GM21367 (cell line): ENCODE data around the gene MUS81.
"Not testable (repeated sequence)": the region's sequence is repeated elsewhere in the genome, so short reads cannot be mapped to it uniquely, and the experiment has no call there.

ENCODE experiments used
- ATAC-seq: cut with Tn5 transposase; IDR thresholded peaks from one replicate; pipeline ENCODE4 v1.9.1; 2021; ENCODE audit not compliant: unreplicated experiment

The MUS81 gene

DNA sequence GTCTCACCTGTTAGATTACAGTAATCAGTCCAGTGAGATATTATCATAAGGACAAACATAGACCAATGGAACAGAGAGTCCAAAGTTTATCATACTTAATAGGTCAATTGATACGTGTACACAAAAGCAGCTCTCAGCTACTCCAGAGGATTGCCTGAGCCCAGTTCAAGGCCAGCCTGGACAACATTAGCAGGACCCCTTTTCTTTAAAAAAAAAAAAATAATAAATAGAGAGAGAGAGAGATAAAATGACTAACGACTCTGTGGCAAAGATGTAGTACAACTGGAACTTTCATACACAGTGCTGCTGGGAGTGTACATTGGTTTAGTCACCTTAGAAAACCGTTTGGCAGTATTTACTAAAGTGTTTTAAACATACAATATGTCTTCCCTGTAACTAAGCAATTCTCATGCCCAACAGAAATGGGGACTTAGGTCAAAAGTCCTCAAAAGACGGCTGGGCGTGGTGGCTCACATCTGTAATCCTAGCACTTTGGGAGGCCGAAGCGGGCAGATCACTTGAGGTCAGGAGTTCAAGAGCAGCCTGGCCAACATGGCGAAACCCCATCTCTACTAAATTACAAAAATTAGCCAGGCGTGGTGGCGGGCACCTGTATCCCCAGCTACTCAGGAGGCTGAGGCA, 15.9 kb upstream of the MUS81 start:
- ATAC-seq = no peak

DNA sequence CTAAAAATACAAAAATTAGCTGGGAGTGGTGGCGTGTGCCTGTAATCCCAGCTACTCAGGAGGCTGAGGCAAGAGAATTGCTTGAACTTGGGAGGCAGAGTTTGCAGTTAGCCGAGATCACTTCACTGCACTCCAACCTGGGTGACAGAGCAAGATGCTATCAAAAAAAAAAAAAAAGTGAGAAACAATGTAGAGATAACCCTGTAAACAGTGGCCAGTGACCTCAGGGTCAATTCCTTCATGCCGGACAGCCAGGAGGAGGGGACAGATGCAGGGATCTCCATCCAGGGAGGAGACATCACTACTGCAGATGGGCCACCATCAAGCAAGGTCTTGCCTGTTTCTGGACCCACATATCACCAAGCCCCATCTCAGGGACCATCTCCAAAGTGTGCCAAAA, 12.5 kb upstream of the MUS81 start:
- no peak for ATAC-seq

DNA sequence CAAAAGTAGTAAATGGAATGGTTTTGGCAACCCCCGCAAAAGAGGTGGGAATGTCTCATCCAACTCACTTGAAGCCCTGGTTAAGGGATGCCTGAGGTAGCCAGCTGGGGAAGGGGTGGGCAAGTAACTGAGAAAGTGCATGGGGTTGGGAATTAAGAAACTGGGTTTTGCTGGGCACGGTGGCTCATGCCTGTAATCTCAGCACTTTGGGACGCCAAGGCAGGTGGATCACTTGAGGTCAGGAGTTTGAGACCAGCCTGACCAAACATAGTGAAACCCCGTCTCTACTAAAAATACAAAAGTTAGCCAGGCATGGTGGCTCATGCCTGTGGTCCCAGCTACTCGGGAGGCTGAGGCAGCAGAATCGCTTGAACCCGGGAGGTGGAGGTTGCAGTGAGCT, 11.5 kb upstream of the MUS81 start:
- ATAC-seq = not testable (repeated sequence)

DNA sequence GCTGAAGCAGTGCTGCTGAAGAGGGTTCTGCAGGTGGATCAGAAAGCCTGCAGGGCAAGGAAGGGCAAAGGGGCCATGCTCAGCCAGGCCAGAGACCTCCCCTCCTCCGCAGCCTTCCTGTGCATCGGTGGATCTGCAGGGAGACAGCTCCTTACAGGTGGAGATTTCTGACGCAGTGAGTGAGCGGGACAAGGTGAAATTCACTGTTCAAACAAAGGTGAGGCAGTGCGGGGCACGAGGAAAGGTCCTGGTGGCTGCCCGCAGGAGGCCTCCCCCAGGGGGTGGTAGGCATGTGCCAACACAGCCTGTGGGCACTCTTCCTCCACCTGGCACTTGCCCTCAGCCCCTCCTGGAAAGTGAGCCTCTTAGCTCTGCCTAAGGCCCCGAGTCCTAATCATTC, 10.9 kb upstream of the MUS81 start:
- ATAC-seq = no peak

DNA sequence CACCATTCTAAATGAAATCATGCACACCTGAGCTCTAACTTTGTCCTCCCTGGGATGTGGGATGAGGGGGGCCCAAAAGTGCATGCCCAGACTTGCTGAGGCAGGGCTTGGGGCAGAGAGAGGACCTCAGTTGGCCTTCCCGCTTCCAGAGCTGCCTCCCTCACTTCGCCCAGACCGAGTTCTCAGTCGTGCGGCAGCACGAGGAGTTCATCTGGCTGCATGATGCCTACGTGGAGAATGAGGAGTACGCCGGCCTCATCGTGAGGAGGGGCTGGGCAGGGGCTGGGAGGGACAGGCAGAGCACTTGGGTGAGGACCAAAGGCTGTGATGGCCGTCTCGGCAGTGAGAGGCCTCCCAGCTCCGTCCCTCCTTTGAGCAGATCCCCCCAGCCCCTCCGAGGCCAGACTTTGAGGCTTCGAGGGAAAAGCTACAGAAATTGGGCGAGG, 10.4 kb upstream of the MUS81 start:
- ATAC-seq = no peak

DNA sequence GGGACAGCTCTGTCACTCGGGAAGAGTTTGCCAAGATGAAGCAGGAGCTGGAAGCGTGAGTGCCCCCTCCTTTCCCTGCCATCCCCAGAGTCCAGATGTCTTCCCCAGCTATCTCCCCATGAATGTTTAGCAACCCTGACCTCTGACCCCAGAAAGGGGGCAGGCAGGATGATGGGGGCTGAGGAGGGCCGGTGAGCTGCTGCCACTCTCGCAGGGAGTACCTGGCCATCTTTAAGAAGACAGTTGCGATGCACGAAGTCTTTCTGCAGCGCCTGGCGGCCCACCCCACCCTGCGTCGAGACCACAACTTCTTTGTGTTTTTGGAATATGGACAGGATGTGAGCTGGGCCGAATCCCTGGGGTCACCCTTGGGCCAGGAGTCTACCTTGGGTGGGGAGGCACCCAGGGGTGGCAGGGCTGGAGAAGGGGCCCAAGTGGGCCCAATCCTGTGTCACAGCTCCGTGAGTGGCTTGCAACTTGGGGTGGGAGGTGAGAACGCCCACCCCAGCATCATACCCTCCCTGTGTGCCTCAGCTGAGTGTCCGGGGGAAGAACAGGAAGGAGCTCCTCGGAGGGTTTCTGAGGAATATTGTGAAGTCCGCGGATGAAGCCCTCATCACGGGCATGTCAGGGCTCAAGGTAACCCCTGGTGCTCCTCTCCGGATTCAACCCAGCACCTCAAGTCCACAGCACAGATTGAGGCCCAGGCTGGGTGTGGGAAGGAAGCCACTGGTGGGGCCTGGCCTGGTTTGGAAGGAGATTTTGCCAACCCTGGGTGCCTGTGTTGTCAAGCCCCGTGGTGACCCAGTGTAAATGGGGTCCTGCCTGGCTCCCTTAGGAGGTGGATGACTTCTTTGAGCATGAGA, 9.8 kb upstream of the MUS81 start:
- no peak for ATAC-seq

DNA sequence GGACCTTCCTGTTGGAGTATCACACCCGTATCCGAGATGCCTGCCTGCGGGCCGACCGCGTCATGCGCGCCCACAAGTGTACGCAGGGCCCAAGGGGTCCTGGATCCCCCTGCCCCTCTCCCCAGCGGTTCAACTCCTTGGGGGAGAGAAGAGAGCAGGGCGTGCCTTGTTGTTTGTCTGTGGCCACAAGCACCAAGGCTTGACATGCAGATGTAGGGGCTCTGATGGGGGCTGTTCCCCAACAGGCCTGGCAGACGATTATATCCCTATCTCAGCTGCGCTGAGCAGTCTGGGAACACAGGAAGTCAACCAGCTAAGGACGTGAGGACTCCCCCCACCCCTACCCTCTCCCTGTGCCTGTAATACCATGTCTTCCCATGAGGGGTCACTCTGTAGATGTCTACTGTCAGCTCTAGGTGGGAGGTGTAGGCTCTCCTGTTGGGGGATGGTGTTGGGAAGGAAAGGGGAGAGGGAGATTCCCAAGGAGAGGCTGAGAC, 9.1 kb upstream of the MUS81 start:
- ATAC-seq = no peak

DNA sequence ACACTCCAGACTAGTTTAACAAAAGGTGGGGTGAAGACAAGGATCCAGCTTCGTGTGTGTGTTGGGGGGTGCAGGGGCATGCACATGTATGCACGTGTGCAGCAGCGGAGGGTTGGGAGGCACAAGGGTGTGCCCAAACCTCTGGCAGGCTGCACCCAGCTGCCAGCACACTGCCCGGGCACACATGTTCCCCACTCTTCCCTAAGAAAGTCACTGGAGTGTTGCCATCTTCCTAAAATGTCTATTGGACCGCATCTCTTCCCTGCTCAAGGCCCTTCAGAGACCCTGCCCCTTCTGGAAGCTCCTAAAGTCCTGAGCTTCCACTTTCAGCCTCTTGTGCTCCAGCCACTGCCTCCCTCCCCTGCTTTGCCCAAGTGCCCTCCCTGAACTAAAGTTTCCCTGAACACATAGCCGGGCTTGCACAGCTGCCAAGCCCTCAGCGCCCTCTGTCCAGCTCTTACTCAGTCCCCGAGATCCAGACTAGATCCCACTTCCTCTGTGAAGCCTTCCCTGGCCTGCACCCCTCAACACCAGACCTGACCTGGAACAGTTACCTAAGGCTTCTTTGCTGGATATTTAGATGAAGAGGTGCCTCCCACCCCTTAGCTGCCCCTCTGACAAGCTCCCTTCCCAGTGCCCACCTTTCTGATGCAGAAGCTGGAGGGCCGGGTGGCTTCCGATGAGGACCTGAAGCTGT, 8.3 kb upstream of the MUS81 start:
- ATAC-seq = no peak

DNA sequence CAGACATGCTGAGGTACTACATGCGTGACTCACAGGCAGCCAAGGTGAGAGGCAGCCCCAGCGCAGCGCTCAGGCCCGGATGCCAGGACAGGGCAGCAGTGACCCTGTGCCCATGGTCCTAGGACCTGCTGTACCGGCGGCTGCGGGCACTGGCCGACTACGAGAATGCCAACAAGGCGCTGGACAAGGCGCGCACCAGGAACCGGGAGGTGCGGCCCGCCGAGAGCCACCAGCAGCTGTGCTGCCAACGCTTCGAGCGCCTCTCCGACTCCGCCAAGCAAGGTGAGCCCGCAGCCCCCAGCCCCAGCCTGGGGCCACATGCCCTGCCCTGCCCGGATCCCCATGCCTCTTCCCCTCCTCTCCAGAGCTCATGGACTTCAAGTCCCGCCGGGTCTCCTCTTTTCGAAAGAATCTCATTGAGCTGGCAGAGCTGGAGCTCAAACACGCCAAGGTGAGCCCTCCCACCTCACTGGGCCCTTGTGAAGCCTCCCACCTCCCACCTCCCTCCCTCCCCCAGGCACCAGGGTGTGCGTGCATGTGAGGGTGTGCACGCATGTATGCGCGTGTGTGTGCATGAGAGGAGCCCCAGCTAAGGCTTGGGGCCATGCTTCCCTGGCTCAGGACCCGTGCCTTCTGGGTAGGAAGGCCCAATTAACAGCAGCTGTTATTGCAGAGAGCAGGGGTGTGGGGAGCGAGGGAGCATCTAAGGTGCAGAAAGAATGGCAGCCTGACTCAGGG, 7.6 kb upstream of the MUS81 start:
- ATAC-seq = no peak

DNA sequence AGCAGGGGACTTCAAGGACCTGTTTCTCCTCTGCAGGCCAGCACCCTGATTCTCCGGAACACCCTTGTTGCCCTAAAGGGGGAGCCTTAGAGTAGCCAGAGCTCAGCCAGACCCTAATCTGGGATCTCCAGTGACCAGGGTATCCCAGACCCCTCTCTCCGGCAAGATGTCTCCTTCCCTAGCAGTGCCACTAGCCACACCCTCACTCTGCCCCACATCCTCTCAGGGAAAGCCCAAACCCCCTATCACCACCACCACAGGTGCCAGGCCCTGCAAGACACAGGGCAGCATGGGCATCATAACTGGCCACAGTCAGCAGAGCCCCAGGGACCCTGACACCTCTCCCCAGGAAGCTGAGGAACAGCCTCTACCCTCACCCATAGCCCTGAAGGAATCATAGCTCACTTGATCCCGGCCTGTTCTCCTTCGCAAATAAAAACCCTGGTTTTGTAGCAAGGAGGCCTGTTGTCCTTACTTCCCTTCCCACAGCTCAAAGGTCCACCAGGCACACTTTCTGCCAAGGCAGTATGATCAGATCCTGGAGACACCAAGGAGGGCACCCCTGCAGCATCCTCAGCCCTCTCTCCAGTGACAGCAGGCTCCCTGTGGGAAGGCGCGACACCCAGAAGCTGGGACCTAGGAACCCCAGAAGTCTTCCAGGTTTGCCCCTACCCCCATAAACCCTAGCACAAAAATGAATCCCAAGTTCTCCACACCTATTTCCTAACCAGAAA, 6.8 kb upstream of the MUS81 start:
- no peak for ATAC-seq

DNA sequence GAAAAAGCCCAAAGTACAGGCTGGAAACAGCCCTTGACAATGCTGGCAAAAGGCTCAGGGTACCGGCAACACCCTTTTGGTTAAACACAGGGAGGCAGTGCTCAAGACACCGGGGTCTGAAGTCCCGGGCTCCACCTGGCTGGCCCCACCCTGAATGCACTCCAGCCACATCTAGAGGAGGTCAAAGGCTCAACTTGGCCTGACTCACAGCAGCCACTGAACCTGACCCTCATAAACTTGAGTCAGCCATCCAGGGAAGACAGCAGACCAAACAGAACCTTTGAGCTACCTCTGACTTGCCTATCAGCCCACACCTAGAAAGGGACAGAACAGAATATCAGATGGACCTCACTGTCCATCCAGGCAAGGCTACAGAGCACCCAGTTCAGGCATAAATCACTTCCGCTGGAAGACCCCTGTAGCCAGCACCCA, 6.1 kb upstream of the MUS81 start:
- no peak for ATAC-seq

DNA sequence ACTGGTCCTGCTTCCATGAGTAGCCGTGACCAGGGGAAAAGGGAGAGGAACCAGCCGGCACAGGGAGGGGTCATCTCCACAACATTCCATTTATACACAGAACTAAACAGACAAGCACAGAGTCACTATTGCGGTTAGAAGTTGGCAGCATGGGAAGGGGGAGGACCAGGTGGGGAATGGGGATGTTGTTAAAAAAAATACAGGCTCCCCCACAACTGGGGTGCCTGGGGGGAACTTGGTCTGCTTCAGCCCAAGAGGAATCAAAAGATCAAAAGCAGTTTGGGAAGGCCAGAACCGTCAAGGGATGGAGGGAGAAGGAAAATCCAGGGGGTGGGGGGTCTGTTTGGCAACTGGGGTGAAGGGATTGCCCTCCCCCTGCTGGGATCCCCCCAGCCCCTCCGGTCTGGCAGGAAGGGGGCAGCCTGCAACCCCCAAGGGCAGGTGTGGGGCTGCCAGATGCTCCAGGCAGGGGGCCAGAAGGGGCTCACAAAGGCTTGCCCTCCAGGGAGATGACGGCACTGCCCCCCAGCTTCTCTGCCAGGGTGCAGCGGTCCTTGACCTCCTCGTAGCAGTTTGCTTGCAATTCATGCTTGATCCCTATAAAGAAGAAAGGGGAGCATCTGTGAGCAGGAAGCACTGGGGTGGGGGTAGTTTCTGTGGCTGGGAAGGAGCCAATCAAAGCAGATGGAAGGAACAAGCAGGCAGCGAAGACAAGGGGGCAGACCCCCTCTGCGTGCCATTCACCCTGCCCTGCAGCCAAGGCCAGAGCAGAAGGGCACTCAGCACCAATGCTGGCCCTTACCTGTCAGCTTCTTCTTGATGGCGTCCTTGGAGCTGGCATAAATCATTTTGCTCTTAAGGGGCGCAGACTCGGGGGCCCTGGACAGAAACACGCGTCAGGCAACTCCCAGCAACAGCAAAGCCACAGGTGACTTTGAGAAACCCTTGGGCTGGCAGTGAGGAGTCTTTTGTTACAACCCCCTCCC, 5.1 kb upstream of the MUS81 start:
- no peak for ATAC-seq

DNA sequence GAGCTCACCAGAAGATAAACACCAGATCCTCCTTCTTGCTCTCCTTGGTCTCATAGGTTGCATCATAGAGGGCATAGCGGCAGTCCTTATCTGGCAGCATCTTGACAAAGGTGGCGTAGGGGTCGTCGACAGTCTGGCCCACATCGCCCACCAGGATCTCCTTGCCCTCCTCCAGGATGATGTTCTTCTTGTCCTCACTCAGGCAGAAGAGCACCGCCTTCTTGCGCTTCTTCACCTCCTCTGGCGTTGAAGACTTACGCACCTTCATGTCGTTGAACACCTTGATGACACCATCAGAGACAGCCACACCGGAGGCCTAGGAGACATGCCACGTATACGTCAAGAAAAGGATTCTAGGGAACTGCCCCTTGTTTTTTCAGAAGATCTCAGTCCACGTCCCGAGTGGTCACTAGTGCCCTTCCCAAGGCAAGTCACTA, 4.3 kb upstream of the MUS81 start:
- ATAC-seq = no peak

DNA sequence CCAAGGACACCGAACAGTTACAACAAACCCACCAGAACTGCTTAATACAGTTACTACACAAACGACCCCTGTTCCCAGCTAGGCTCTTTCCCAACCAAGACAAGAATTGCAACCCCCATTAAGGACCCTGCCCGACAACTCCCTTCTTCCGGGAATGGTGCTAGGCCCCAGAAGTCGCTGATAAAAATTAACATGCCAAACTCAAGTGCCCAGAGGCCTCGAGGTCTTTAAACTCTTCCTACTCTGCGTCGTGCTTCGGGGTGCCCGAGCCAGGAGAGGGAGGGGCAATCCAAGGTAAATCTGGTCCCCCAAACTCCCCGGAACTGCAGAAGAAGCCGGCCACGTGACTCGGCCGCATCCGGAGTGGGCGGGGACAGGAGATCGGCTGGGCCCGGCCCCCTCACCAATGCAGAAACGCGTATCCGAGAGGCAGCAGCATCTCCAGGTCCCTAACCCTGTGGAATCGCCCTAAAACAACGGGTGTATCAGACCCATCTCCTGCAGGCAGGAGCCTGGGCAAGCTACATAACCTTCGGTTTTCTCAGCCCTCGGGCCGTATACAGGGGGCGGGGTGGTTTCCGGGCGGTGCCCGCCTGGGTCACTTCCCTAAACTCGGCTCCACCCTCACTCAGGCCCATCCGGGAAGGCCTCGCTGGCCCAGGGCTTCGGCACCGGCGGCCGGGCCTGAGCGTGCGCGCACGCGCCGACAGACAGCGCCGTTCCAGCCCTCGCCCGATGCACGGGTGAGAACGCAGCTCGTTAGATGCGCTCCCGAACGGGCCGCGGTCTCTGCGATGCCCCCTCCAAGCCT, 3.3 kb upstream of the MUS81 start:
- ATAC-seq = no peak

DNA sequence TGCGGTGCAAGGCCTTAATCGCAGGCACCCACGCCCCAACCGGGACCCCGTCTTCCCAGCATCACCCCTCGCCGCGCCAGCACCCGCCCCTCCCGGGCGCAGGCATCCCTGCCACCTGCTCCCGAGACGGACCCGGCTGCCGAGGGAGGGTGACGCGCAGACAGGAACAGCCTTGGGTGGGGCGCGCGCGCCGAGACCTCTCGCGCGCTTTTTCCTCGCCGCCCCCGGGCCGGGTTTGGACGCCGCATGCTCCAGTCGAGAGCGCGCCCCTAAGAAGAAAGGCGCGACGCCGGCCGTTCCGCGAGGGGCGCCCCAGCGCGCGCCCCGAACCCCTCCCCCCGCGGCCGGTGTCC, 2.8 kb upstream of the MUS81 start:
- peak; percentile 3 for ATAC-seq

DNA sequence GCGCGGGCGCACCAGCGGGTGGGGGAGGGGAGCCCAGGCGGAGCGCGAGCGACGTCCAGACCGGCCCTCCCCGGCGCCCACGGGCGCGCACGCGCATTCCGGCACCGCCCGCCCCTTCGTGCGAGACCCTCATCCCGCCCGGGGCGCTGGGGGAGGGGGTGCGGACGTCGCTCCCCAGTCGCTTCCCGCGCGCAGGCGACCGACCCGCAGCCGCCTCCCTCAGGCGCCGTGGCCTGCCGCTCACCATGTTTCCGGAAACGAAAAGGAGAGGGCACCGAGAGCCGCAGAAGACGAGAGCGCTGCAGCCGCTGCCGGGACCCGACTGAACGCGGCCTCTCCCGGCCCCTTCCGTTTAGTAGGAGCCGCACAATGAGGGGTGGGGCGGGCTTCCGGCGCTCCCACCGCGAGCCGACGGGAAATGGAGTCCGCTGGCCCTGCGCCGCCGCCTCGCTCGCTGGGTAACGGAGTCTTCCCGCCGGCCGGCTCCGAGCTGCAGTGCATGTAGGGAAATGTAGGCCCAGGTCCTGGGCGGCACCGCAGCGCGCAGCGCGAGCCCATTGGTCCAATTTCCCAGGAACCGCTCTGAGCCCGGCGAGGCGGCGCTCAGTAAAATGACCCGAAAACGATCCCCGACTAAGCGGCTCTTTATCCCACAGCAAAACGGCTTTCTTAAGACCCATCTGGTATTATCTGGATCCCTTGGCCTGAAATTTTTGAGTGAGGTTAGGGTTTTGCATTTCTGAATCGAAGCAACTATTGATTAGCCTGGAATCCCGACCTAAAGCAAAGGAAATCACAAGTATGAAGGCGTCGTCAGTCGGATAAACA, 2.2 kb upstream of the MUS81 start, which contains the start of gene CFL1:
Gene CFL1, minus strand, starts transcription at position 328 of the 828 bp plus-strand sequence. Its CDS starts 81 bp downstream, at position 247.
- peak; percentile 36 for ATAC-seq

DNA sequence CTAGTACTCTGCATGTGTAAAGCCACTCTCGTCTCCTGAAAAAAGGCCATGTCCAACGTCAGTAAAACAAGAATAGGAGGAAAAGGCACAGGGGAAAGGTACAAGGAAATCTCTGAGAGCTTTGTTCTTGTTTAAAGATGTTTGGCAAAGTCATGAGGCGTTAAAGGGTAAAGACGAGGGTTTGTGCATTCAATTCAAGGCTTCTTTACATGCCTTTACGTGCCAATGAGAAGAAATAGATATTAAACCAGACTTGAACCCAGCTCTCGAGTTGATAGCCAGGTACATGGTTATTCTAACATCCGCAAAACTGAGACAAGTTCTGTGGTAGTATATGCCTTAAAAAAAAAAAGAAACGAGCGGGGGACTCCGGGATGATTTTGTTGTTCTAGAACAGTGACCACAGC, 1.5 kb upstream of the MUS81 start:
- ATAC-seq = no peak
